Suprapubic skin (tissue), 3 donors: ENCODE data around the gene ATE1.

ENCODE experiments used
- CTCF ChIP-seq, 2 donors: fragments of 200-600 bp in 1 of 2; fragments of 450-650 bp in 1 of 2; sonication (generic) in 1 of 2; IDR thresholded peaks; one replicate each; pipeline ENCODE4 v1.5.1; 2016 to 2019; ENCODE audit warnings: antibody characterized with exemption in 2 of 2, mild to moderate bottlenecking in 1 of 2, moderate library complexity in 1 of 2
- POLR2A ChIP-seq, 2 donors: fragments of 450-650 bp; IDR thresholded peaks; one replicate each; pipeline ENCODE4 v1.6.1; 2017; ENCODE audit warnings: antibody characterized with exemption in 2 of 2, mild to moderate bottlenecking in 2 of 2, moderate library complexity in 2 of 2

GRCh38 chr10:121976607-121977006, 48.8 kb upstream of the ATE1 start:
- TF ChIP-seq CTCF (IDR thresholded peaks at IDR 0.05) (no peak), POLR2A (IDR thresholded peaks at IDR 0.05) (no peak)
